Activated naive CD8-positive, alpha-beta T cell (primary cell): ENCODE data around the gene MYLK4.

Experiments used
- H3K27ac Mint-ChIP-seq: one replicate; pipeline ENCODE4 v1.8.0; 2021; ENCODE audit warnings: mixed read lengths
- H3K27me3 Mint-ChIP-seq: one replicate; pipeline ENCODE4 v1.8.0; 2021; ENCODE audit warnings: mixed read lengths
- H3K36me3 Mint-ChIP-seq: one replicate; pipeline ENCODE4 v1.8.0; 2021; ENCODE audit warnings: mixed read lengths
- H3K4me1 Mint-ChIP-seq: one replicate; pipeline ENCODE4 v1.8.0; 2021; ENCODE audit warnings: low read depth, mixed read lengths
- H3K4me3 Mint-ChIP-seq: one replicate; pipeline ENCODE4 v1.8.0; 2021; ENCODE audit warnings: mild to moderate bottlenecking, mixed read lengths
- H3K9me3 Mint-ChIP-seq: one replicate; pipeline ENCODE4 v1.8.0; 2021; ENCODE audit warnings: low read depth, mixed read lengths

MYLK4 gene

DNA sequence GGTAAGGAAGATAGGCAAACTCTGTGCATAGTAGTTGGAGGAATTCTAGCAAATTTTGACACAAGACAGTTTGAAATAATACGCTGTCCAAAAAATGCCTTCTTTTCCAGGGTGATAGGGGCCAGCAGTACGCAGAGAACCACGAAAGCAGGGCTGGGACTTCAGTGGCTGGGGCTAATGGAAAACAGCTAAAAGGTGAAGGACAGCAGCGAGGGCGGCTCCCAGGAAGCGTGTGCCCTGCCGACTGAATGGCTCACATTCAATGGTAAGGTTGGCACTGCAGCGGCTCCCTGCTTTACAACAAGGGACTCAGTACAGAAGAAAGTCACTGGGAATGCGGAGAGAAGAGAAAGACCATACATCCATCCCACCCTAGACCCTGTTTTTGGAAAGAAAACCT, 131.1 kb downstream of the MYLK4 start:
- Mint-ChIP-seq H3K27me3 (peaks cover 2% of the 10 kb centered on the region), H3K36me3 (no peaks in the 10 kb centered on the region), H3K4me1 (no peaks in the 10 kb centered on the region), H3K27ac (no peak overlapping the region), H3K4me3 (no peak overlapping the region), H3K9me3 (no peaks in the 10 kb centered on the region)

DNA sequence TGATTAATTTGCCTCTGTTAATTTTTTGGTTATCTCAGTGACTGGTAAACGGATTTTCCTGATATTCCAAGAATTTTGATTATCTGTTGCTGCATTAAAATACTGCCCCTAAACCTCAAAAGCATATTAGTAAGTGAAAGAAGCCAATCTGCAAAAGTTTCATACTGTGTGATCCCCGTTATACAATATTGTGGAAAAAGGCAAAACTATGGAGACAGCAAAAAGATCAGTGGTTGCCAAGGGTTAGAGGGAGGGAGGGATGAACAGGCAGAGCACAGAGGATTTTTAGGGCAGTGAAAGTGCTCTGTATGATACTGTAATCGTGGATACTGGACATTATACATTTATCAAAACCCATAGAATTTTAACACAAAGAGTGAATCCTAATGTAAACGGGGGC, 133.0 kb downstream of the MYLK4 start:
- peaks cover 2% of the 10 kb centered on the region for H3K27me3 Mint-ChIP-seq
- no peaks in the 10 kb centered on the region for H3K36me3 Mint-ChIP-seq
- no peak overlapping the region for H3K27ac Mint-ChIP-seq

DNA sequence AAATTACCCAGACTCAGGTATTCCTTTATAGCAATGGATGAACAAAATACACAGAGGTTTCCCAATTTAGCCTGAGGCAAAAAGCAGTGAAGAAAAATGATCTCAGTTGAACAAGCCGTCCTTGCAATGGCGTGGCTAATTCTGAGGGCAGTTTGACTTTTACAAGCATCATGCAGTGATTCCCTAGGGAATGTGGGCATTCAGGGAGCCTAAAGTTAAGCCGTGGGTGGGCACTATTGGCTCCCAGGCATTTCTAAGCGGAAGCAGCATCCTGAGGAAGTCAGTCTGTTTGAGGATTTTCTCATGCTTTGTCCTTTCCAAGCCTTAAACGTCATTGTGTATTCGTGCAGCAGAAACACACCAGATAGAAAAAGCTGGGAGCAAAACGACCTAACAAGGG, 133.9 kb downstream of the MYLK4 start:
- Mint-ChIP-seq H3K27me3 (peaks cover 2% of the 10 kb centered on the region), H3K27ac (no peak overlapping the region), H3K4me1 (no peaks in the 10 kb centered on the region), H3K36me3 (no peaks in the 10 kb centered on the region), H3K9me3 (no peaks in the 10 kb centered on the region), H3K4me3 (no peak overlapping the region)

More for the DNA sequence above, 133.0 kb downstream of the MYLK4 start:
- Mint-ChIP-seq H3K9me3 (no peaks in the 10 kb centered on the region), H3K4me3 (no peak overlapping the region), H3K4me1 (no peaks in the 10 kb centered on the region)

DNA sequence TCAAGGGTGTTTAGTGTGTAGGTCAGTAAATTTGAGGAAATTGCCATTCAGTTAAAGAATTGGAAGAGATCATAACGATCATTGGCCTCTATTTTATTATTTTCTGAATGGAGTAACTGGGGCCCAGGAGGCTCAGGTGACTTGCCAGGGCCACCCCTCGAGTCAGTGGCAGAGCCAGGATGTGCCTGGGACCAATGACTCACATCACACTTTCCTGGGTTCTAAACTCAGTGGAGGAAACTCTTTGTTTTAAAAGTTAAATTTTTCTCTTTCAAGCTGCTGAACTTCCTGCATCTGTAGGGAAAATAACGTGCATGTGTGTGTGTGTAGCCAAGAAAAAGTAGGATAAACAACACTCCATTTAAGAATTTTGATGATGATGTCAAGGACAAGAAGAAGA, 135.5 kb downstream of the MYLK4 start:
- Mint-ChIP-seq H3K4me3 (no peak overlapping the region), H3K27me3 (peaks cover 2% of the 10 kb centered on the region), H3K36me3 (no peaks in the 10 kb centered on the region), H3K4me1 (no peaks in the 10 kb centered on the region), H3K9me3 (no peaks in the 10 kb centered on the region), H3K27ac (no peak overlapping the region)

DNA sequence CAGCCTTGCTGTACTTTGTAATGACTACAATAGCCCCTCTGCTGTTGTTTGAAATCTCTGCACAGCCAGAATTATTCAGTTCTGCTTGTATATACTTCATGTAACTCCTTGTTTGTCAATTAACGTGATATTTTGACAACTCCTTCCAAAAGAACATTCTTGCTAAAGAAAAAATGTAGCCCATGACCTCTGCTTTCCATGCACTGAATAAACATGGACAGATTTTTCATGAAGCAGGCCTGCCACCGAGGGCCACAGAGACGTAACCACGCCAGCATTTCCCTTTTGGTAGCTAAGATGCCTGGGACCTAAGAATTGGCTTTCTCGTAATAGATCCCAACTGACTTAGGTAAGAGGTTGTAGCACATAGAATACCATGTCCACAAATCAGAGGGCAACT, 135.9 kb downstream of the MYLK4 start:
- Mint-ChIP-seq H3K9me3 (no peaks in the 10 kb centered on the region), H3K27ac (no peak overlapping the region), H3K4me1 (no peaks in the 10 kb centered on the region), H3K27me3 (peaks cover 2% of the 10 kb centered on the region), H3K4me3 (no peak overlapping the region), H3K36me3 (no peaks in the 10 kb centered on the region)

DNA sequence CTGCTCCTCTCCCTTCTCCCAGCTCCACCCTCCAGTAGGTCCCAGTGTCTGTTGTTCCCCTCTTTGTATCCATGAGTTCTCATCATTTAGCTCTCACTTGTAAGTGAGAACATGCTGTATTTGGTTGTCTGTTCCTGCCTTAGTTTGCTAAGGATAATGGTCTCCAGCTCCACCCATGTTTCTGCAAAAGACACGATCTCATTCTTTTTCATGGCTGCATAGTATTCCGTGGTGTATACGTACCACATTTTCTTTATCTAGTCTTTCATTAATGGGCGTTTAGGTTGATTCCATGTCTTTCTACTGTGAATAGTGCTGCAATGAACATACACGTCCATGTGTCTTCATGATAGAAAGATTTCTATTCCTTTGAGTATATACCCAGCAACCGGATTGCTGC, 136.6 kb downstream of the MYLK4 start:
- Mint-ChIP-seq H3K27ac (no peak overlapping the region), H3K4me1 (no peaks in the 10 kb centered on the region), H3K27me3 (peaks cover 2% of the 10 kb centered on the region), H3K36me3 (no peaks in the 10 kb centered on the region), H3K4me3 (no peak overlapping the region), H3K9me3 (no peaks in the 10 kb centered on the region)
